Inflammatory macrophage treated with lipopolysaccharide for 1 hour (primary cell): ENCODE results near the gene ABCB6.
A peak's percentile ranks its signal among the peaks of the same experiment; 100 is the strongest.
"Not testable (repeated sequence)": the region's sequence is repeated elsewhere in the genome, so short reads cannot be mapped to it uniquely, and the experiment has no call there.

ENCODE experiments used
- DNase-seq, 2 donors: peaks; one replicate each; pipeline ENCODE4 v3.0.0-alpha.2; 2020 to 2022

Gene ABCB6

DNA sequence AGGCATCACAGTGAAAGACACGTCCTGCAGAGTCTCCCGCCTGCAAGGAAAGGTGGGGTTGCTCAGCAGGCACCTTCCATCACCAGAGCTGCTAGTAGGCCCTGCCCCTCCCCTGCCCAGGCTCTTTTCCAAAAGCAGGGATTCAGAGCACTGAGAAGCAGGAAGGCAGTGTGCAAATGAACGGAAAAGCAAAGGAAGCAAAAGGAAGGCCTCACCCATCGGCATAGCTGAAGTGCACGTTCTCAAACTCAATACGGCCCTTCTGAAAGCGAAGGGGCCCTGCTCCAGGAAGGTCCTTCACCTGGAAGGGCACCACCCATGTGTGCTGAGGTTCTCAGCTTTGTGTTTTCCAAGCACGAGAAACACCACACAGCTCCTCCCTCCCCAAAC is 5.7 kb downstream of the ABCB6 start:
- DNase-seq, result no peak

DNA sequence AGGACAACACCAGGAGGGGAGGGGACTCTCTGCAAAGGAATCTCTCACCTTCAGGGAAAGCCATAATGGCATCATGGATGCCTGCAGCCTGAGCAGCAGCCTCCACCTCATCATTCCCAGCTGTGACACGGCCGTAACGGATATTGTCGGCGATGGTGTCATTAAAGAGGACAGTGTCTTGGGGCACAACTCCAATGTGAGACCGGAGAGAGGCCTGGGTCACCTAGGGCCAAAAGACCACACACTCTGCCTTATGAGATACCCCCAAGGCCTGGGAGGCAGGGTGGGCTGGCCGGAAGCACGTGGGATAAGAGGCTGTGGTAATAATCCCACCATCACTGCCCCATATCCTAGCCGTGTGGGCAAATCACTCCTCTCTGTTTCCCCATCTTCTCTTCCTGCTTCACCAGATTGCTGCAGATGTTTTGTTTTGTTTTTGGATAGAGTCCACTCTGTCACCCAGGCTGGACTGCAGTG is 7.8 kb downstream of the ABCB6 start:
- DNase-seq, result no peak

DNA sequence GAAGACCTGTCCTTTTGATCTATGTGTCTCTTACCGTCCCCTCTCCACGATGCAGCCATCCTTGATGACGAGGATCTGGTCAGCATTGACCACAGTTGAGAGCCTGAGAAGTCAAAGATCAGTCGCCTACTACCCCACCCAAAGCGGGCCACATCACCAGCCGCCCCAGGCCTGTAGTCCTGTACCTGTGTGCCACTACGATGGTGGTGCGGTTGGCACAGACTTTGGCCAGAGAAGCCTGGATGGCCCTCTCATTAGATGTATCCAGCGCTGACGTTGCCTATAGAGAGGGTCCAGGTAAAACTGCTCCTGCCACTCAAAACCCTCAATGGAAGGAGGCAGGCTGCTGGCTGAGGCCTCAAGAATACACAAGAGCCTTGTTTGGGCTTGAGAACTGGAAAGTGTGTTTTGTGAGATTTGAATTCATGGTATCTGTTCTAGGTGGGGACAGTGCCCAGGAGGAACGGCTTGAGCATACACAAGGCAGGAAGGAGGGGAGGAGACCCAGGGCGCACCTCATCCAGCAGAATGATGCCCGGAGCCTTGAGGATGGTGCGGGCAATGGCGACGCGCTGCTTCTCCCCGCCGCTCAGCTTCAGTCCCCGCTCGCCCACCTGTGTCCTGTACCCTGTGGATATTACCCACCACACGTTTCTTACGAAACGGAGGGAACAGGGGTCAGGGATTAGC is 8.4 kb downstream of the ABCB6 start:
- DNase-seq, result no peak

DNA sequence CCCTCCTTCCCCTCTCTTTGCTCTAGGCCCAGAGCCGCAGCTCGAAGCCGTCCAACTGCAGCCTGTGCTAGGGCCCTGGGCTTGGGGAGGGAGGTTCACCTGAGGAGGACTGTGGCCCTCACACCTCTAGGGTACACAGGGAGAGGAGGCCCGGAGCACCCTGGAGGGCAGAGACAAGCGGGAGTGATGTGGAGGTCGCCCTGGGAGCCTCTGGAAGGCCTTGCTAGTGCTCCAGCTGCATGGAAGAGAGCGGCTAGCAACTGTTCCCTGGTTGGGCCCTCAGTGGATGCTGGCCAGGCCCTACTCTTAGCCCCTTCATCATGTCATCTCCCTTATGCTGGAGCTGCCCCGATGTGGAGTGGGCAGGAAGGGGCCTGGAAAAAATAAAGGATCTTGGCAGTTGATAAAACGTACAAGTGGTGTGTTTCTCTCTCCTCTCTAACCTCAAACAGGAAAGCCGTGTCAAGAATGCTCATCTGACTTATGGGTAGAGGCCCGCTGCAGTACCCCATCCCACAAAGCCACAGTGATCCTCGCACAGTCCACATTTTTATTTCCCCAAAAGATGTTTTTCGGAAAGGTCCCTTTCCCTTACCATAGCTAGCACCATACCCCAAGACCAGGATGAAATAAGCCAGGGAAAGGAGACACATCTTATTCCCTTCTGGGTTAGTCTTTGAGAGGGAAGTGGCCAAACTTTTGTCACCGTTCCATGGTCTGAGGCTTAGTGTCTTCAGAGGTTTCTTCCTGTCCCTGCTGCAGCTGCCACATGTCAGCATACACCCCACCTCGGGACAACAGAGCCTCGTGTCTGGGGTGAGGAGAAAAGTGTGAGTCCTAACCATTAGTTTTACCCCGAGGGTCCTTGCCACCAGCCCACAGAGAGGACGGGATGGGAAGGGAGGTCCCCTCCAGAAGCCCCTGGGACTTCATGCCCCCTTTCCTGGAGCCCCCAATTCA is 9.2 kb downstream of the ABCB6 start:
- DNase-seq, result no peak

DNA sequence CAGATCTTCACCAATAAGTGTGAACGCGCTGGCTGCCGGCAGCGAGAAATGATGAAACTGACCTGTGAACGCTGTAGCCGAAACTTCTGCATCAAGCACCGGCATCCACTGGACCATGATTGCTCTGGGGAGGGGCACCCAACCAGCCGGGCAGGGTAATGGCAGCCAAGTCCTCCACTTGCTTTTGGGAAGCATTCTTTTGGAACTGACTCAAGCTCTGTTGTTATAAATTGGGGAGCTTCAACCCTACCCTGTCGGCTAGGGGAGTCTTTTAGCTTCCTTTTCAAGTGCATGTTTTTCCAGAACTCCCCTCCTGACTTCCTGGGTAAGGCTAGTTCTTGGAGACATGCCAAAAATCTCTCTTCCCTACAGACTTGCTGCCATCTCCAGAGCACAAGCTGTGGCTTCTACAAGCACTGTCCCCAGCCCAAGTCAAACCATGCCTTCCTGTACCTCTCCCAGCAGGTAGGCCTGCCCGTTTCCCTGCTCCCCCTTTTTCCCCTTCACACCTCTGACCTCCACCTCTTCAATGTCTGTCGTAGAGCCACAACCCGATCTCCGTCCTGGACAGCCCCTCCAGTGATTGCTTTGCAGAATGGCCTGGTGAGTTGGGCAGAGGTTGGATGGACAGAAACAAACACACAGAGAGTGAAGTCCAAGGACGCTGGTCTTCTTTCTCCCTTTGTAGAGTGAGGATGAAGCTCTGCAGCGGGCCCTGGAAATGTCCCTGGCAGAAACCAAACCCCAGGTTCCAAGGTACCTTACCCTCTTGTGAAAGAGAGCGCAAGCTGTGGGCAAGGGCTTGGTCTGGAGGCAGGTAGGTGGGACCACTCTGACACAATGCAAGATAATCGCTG is 10.6 kb downstream of the ABCB6 start:
- DNase-seq, result no peak

DNA sequence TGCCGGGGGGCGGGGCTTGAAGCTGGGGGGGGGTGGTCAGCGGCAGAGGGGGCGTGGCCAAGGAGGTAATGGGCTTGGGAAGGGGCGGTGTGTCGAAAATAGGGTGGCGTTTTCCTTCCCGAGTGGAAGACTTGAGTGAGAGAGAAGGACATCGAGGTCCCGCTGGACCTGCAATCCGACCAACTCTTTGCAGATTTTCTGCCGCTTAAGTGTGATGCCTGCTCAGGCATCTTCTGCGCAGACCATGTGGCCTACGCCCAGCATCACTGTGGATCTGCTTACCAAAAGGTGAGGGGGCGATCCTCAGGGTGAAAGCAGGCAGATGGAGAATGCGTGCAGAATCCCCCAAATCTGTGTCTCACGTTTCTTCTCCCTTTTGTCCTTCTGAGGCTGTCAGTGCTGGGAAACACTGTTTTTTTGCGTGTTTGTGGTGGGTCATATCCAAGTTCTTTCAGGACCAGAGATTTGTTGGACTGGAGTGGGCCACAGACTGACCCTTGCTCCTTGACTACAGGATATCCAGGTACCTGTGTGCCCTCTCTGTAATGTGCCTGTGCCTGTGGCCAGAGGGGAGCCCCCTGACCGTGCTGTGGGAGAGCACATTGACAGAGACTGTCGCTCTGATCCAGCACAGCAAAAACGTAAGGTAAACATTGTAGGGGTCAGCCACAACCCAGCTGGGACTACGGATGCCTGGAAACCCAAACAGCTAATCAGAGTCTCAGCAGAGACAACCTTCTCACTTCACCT is 11.4 kb downstream of the ABCB6 start:
- DNase-seq, result no peak

DNA sequence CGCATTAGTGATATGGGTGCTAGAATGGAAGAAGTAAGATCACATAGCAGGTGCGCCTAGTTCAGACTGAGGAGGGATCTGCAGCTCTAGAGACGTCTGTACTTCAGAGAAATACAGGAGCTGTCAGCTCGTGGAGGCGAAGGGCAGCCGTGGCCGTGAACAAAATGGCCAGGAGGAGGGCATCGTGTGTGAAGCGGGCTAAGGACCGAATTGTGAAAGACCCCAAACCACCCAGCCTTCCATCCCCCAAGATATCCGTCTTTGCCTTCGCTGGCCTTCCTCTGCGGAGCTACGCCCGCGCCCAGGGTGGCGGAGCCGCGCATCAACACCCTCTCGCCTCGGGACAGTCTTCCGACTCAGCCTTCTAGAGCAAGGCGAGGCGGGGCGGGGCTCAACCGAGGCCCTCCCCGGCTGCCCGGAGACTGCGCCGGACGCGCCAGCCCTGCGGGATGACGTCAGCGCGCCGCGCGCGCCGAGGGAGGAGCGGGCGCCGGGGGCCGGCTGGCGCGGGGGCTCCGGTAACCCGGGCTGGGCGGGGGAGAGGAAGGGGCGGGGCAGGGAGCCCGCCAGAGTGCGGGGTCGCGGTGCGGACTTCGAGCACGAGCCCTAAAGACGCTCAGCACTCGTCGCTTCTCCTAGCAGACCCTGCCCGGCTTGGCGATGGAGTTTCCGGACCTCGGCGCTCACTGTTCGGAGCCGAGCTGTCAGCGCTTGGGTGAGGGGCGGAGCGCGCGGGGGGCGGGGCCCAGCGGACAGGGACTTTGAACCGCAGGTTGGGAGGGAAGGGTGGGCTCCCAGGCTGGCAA is 12.2 kb downstream of the ABCB6 start, which contains the start of gene ZFAND2B:
TSS of gene ZFAND2B (plus strand) at position 455 of the 806 bp plus-strand sequence. CDS start at position 661, 206 bp downstream.
- peak; percentile 91 to 93 for DNase-seq

DNA sequence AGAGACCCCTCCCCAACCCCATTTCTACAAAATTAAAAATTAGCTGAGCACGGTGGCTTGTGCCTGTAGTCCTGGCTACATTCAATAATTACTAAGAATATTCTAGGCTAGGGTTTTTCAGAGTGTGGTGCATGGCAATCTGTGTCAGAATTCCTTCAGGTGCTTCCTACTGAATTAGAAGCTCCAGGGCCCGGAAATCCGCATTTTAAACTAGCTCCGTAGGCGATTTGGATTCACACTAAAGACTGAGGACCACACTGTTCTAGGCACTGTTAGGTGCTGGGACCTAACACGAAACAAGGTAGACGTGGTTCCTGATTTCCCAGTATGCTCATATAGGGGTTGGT is 12.8 kb downstream of the ABCB6 start:
- DNase-seq, result no peak

DNA sequence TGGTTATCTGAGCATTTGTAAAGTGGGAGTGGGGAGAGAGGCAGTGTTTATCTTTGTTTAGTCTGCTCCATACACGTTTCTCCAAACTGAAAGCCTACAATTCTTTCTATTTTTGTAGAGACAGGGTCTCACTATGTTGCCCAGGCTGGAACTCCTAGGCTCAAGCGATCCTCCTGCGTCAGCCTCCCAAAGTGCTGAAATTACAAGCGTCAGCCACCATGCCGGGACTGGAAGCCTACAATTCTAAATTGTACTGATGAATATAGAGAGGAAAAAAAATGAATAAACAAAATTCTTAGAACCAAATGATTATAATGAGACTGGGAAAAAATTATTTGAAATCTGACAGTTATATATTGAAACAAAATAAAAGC is 13.6 kb downstream of the ABCB6 start:
- no peak for DNase-seq

DNA sequence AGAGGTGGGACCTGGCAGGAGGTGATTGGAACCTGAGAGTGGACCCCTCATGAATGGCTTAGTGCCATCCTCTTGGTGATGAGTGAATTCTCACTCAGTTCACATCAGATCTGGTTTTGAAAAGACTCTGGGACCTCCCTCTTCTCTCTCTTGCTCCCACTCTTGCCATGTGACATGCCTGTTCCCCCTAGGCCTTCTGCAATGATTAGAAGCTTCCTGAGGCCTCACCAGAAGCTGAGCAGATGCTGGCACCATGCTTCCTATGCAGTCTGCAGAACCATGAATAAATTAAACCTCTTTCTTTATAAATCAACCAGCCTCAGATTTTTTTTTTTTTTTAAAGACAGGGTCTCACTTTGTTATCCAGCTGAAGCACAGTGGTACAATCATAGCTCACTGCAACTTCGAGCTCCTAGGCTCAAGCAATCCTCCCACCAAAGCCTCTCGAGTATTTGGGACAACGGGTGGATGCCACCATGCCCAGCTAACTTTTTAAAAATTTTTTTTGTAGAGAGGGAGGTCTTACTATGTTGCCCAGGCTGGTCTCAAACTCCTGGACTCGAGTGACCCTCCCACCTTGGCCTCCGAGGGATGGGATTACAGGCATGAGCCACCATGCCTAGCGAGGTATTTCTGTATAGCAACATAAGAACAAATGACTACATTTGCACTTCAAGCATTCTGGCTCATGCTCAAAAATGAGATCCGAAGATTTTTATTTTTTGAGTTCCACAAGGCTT is 14.2 kb downstream of the ABCB6 start:
- no peak for DNase-seq

DNA sequence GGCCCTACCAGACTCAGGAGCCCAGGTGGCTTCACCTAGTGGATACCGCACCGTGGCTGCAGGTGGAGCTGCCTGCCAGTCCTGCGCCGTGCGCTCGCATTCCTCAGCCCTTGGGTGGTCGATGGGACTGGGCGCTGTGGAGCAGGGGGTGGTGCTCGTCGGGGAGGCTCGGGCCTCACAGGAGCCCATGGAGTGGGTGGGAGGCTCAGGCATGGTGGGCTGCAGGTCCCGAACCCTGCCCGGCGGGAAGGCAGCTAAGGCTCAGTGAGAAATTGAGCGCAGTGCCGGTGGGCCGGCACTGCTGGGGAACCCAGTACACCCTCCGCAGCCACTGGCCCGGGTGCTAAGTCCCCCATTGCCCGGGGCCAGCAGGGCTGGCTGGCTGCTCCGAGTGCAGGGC is 17.4 kb downstream of the ABCB6 start:
- not testable (repeated sequence) for DNase-seq

DNA sequence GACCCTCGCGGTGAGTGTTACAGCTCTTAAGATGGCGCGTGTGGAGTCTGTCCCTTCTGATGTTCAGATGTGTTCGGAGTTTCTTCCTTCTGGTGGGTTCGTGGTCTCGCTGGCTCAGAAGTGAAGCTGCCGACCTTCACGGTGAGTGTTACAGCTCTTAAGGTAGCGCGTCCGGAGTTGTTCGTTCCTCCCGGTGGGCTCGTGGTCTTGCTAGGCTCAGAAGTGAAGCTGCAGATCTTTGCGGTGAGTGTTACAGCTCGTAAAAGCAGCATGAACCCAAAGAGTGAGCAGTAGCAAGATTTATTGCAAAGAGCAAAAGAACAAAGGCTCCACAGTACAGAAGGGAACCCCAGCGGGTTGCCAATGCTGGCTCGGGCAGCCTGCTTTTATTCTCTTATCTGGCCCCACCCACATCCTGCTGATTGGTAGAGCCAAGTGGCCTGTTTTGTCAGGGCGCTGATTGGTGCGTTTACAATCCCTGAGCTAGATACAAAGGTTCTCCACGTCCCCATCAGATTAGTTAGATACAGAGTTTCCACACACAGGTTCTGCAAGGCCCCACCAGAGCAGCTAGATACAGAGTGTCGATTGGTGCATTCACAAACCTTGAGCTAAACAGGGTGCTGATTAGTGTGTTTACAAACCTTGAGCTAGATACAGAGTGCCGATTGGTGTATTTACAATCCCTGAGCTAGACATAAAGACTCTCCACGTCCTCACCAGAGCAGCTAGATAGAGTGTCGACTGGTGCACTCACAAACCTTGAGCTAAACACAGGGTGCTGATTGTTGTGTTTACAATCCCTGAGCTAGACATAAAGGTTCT is 18.0 kb downstream of the ABCB6 start:
- DNase-seq, result not testable (repeated sequence)

DNA sequence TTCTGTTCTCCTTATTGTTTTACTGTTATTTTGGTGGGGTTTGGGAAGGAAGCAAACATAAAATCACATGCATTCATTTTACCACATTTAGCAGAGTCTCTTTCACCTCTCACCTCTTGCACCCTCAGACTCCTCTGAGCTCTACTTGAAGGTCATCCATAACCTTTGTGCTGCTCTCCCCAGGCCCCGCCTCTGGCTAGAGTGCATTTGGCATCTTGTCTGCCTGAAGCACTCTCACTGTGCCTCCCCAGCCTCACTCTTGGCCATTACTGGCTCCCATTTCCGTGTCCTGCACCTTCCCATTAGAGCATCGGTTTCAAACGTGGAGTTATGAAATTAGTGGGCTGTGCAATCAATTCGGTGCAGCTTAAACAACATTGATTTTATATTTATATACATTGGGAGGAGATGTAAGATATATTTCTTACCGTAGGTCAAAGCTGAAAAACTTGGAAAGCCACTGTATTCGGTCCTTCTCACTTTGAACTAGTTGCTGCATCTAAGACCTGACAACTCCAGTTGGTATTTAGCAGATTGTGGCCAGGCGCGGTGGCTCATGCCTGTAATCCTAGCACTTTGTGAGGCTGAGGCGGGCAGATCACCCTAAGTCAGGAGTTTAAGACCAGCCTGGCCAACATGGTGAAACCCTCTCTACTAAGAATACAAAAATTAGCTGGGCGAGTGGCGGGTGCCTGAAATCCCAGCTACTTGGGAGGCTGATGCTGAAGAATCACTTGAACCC is 19.1 kb downstream of the ABCB6 start:
- DNase-seq, result no peak

DNA sequence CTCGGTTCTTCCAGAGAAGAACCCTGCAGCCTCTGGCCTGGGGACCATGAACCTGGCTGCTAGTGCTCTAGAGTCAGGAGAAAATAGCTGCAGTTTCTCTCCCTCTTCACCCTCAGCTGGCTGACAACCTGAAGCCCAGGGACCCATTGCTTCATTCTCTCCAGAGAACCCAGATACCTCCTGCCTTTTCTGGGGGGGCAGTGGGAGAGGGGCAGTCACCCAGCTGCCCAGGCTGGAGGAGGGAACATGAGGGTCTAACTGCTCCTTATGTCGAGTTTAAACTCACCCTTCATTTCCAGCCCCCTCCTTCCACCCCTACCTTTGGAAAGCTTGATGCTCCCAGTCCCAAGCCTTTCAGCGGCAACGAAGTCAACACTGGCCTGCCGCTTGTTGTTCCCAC is 19.8 kb downstream of the ABCB6 start:
- DNase-seq, result no peak

DNA sequence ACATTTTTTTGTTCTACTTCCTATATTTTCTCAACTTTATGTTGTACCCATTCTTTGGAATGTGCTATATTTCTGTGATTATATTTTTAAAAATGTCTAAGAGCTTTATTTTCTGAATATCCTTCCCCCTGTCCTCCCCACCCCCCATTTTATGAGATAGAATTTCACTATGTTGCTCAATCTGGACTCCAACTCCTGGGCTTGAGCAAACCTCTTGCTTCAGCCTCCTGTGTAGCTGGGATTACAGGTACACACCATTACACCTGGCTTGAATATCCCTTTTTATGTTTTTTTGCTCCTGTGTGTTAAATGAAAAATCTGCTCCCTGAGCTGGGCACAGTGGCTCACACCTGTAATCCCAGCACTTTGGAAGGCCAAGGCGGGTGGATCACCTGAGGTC is 21.4 kb downstream of the ABCB6 start:
- DNase-seq, result no peak

DNA sequence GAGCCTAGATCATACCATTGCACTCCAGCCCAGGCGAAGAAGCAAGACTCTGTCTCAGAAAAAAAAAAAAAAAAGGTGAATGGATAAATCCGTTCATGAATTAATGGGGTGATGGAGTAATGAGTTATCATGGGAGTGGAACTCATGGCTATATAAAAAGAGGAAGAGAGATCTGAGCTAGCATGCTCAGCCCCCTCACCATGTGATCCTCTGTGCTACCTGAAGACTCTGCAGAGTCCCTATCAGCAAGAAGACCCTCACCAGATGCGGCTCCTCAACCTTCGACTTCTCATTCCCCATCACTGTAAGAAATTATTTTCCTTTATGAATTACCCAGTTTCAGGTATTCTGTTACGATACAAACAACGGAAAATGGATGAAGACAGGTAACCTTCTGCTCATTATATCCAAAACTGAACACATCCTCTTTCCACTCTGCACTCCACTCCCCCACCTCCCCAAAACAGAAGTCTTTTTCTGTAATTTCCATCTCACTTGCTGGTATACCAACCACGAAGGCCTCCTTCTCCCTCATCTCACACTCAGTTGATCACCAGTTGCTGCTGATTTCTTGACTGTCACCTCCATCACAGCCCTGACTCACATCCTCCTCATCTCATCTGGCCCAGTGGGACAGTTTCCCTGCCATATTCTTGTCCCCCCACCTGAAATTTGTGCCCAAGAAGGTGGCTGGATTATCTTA is 31.9 kb downstream of the ABCB6 start:
- DNase-seq, result no peak

DNA sequence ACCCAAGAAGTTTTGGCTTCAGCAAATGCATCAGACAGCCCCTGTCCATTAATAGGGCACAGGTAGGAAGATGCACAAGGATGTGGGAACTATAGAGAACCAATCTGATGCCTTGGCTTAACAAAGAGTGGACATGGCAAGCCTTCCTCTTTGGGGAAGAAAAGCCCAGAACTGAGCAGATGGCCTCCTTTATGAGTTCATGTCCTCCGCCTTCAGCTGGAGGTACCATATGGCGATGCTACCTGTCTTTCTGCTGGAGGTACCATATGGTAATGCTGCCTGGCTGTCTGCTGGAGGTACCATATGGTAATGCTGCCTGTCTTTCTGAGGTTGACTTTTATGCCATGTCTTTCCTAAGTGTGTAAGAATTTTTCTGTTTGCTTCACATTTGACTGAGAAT is 34.6 kb downstream of the ABCB6 start:
- DNase-seq, result no peak

DNA sequence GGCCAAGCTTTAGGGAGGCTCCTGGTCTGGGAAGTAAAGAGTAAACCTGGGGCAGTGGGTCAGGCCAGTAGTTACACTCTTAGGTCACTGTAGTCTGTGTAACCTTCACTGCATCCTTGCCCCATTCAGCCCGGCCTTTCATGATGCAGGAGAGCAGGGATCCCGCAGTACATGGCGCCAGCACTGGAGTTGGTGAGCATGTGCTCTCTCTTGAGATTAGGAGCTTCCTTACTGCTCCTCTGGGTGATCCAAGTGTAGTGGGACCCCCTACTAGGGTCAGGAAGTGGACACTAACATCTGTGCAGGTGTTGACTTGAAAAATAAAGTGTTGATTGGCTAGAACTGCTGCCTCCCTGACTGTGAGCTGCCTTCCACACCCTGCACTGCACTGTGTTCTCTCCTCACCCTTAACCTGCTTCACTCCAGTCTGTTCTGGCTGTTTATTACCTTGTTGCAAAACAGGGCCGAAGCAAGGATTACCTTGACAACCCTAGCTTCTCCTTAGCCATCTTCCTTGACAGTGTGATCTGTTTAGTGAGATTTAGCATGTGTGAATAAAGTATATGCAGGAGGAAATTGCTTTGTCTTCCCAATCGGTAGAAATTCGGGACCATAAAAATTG is 35.5 kb downstream of the ABCB6 start:
- no peak for DNase-seq
